ENCODE results near the gene KSR2. TPM values are rescaled to one million over a fixed set of nuclear protein-coding genes. Genes with fewer than 3 reads are reported as not detected.

Gene KSR2
- total RNA-seq, 2 donors from 2014 or later = 1.1 to 2.0 TPM

DNA sequence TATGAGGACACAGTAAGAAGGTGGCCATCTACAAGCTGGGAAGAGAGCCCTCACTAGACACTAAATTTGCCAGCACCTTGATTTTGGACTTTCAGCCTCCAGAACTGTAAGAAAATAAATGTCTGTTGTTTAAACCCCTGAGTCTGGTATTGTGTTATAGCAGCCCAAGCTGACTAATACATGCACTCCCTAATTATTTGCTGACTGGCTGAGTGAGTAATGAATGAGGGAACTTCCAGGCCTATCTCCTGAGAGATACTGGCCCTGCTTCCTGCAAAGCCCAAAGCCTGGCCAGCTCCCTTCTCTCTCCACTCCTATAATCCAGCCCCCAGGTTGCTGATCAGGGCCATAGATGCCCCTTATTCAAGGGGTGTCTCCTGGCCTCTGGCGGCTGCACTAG lies 487.3 kb downstream of the KSR2 start:
- Histone ChIP-seq H3K9ac (ENCODE audit: extremely low read depth, low read length, poor library complexity, severe bottlenecking) (no peak overlapping the region), H3K4me1 (ENCODE audit: control insufficient read depth, insufficient read depth, low read length) (no peaks in the 10 kb centered on the region), H3K36me3 (ENCODE audit: control insufficient read depth, insufficient read depth, low read length) (no peaks in the 10 kb centered on the region), H3K4me3 (ENCODE audit: low read length) (no peak overlapping the region), H3K27me3 (ENCODE audit: control insufficient read depth, insufficient read depth, low read length, poor library complexity, severe bottlenecking) (no peaks in the 10 kb centered on the region), H3K9me3 (ENCODE audit: control insufficient read depth, low read length) (no peaks in the 10 kb centered on the region), H3K27ac (ENCODE audit: low read depth, low read length) (no peak overlapping the region)
- no peak for DNase-seq
- peaks cover 4% of the 10 kb centered on the region for H3K4me1 Mint-ChIP-seq
- TF ChIP-seq, protein P1, sequence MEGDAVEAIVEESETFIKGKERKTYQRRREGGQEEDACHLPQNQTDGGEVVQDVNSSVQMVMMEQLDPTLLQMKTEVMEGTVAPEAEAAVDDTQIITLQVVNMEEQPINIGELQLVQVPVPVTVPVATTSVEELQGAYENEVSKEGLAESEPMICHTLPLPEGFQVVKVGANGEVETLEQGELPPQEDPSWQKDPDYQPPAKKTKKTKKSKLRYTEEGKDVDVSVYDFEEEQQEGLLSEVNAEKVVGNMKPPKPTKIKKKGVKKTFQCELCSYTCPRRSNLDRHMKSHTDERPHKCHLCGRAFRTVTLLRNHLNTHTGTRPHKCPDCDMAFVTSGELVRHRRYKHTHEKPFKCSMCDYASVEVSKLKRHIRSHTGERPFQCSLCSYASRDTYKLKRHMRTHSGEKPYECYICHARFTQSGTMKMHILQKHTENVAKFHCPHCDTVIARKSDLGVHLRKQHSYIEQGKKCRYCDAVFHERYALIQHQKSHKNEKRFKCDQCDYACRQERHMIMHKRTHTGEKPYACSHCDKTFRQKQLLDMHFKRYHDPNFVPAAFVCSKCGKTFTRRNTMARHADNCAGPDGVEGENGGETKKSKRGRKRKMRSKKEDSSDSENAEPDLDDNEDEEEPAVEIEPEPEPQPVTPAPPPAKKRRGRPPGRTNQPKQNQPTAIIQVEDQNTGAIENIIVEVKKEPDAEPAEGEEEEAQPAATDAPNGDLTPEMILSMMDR (conservative IDR thresholded peaks at IDR 0.05) = no peak
- no peaks in the 10 kb centered on the region for H3K36me3 Mint-ChIP-seq (ENCODE audit: low read depth)
- H3K9me3 Mint-ChIP-seq = no peaks in the 10 kb centered on the region
- WGBS, 2 experiments (ENCODE audit: insufficient coverage in 1 of 2, insufficient read length in 1 of 2) = 90% methylated on average over 1 of the region's 1 CpG; no CpG with 5 or more reads in 1 of the 2 experiments
- no peak overlapping the region for H3K27ac Mint-ChIP-seq
- no peak overlapping the region for H3K4me3 Mint-ChIP-seq
- no peaks in the 10 kb centered on the region for H3K27me3 Mint-ChIP-seq (ENCODE audit: insufficient read depth)

DNA sequence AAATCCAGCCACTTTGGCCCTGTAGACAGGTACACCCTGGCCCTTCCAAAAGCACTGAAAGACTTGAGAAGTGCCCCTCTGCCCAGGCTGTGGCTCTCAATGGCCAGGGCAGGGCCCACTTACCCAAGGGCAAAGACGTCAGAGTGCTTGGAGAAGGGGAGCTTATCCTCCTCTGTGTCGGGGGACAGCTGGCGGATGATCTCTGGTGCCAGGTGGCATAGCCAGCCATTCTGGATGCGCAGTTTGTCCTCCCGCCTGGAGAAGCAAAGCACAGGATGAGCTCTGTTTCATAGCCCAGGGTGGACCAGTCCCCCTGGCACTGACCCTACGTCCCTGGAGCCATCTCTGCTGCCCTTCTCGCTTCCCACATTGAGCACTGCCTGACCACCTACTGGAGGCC lies 492.4 kb downstream of the KSR2 start:
- 94% methylated on average over 6 to 7 of the region's 7 CpGs for WGBS, 2 experiments (ENCODE audit: insufficient coverage in 1 of 2, insufficient read length in 1 of 2)
- Mint-ChIP-seq H3K27me3 (ENCODE audit: insufficient read depth) (peaks cover 2% of the 10 kb centered on the region), H3K4me3 (no peak overlapping the region), H3K27ac (no peak overlapping the region), H3K4me1 (peaks cover 2% of the 10 kb centered on the region), H3K9me3 (peaks cover under 1% of the 10 kb centered on the region), H3K36me3 (ENCODE audit: low read depth) (no peaks in the 10 kb centered on the region)
- Histone ChIP-seq H3K4me1 (ENCODE audit: control insufficient read depth, insufficient read depth, low read length) (no peaks in the 10 kb centered on the region), H3K36me3 (ENCODE audit: control insufficient read depth, insufficient read depth, low read length) (no peaks in the 10 kb centered on the region), H3K9me3 (ENCODE audit: control insufficient read depth, low read length) (no peaks in the 10 kb centered on the region), H3K9ac (ENCODE audit: extremely low read depth, low read length, poor library complexity, severe bottlenecking) (no peak overlapping the region), H3K4me3 (ENCODE audit: low read length) (no peak overlapping the region), H3K27ac (ENCODE audit: low read depth, low read length) (no peak overlapping the region), H3K27me3 (ENCODE audit: control insufficient read depth, insufficient read depth, low read length, poor library complexity, severe bottlenecking) (no peaks in the 10 kb centered on the region)
- no peak for DNase-seq
- TF ChIP-seq, protein P1 (conservative IDR thresholded peaks at IDR 0.05) = no peak

DNA sequence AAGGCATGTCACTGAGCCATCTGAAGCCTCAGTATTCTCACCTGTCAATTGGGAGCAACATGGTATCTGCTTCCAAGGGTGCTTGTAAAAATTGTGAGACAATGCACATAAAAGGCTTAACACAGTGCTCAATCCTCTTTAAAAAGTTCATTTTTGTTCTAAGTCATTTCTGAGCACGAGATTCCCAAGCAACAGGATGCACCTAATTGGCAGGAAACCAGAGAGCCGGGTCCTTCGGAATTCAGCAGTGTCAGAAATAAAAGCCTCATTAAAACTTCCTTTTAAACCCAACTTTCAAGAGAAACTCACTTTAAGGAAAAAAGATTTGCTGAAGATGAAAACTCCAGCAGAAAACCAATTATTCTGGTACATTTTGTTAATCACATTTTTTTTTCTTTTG lies 494.9 kb downstream of the KSR2 start:
- Mint-ChIP-seq H3K4me1 (peaks cover 2% of the 10 kb centered on the region), H3K9me3 (peaks cover 5% of the 10 kb centered on the region), H3K27ac (no peak overlapping the region), H3K36me3 (ENCODE audit: low read depth) (no peaks in the 10 kb centered on the region), H3K27me3 (ENCODE audit: insufficient read depth) (peaks cover 2% of the 10 kb centered on the region), H3K4me3 (no peak overlapping the region)
- Histone ChIP-seq H3K4me3 (ENCODE audit: low read length) (no peak overlapping the region), H3K9me3 (ENCODE audit: control insufficient read depth, low read length) (peaks cover 6% of the 10 kb centered on the region), H3K4me1 (ENCODE audit: control insufficient read depth, insufficient read depth, low read length) (no peaks in the 10 kb centered on the region), H3K36me3 (ENCODE audit: control insufficient read depth, insufficient read depth, low read length) (no peaks in the 10 kb centered on the region), H3K27me3 (ENCODE audit: control insufficient read depth, insufficient read depth, low read length, poor library complexity, severe bottlenecking) (no peaks in the 10 kb centered on the region), H3K27ac (ENCODE audit: low read depth, low read length) (no peak overlapping the region), H3K9ac (ENCODE audit: extremely low read depth, low read length, poor library complexity, severe bottlenecking) (no peak overlapping the region)
- no peak for DNase-seq
- 95 to 100% methylated on average over 1 to 3 of the region's 3 CpGs for WGBS, 2 experiments (ENCODE audit: insufficient coverage in 1 of 2, insufficient read length in 1 of 2)
- TF ChIP-seq, protein P1 (conservative IDR thresholded peaks at IDR 0.05) = no peak

Measured in endodermal cell (in vitro differentiated cells).